ENCODE data around the gene ENOX1.

The ENOX1 gene

GRCh38 chr13:43389573-43389972 lies 397.2 kb downstream of the ENOX1 start:
- DNase-seq (ENCODE audit: low read depth, low spot score) = no peak

- DNase-seq (ENCODE audit: low read depth, low spot score) = no peak
Observed at GRCh38 chr13:43388282-43389034, 398.3 kb downstream of the ENOX1 start.

- no peak for DNase-seq (ENCODE audit: low read depth, low spot score)
Observed at GRCh38 chr13:43387880-43388279, 398.9 kb downstream of the ENOX1 start.

GRCh38 chr13:43383498-43384165 lies 403.1 kb downstream of the ENOX1 start:
- DNase-seq (ENCODE audit: low read depth, low spot score) = no peak

- no peak for DNase-seq (ENCODE audit: low read depth, low spot score)
Observed at GRCh38 chr13:43379738-43380137, 407.0 kb downstream of the ENOX1 start.

- no peak for DNase-seq (ENCODE audit: low read depth, low spot score)
Observed at GRCh38 chr13:43377973-43378372, 408.8 kb downstream of the ENOX1 start.

- DNase-seq (ENCODE audit: low read depth, low spot score) = no peak
Observed at GRCh38 chr13:43377149-43377548, 409.6 kb downstream of the ENOX1 start.

- no peak for DNase-seq (ENCODE audit: low read depth, low spot score)
Observed at GRCh38 chr13:43376596-43376995, 410.2 kb downstream of the ENOX1 start.

- DNase-seq (ENCODE audit: low read depth, low spot score) = no peak
Observed at GRCh38 chr13:43375797-43376465, 410.8 kb downstream of the ENOX1 start.

- DNase-seq (ENCODE audit: low read depth, low spot score) = no peak
Observed at GRCh38 chr13:43374621-43375020, 412.2 kb downstream of the ENOX1 start.

GRCh38 chr13:43373400-43373799 lies 413.4 kb downstream of the ENOX1 start:
- DNase-seq (ENCODE audit: low read depth, low spot score) = no peak

GRCh38 chr13:43370842-43371241 lies 415.9 kb downstream of the ENOX1 start:
- no peak for DNase-seq (ENCODE audit: low read depth, low spot score)

GRCh38 chr13:43369319-43369718 lies 417.5 kb downstream of the ENOX1 start:
- no peak for DNase-seq (ENCODE audit: low read depth, low spot score)

GRCh38 chr13:43368003-43368402 lies 418.8 kb downstream of the ENOX1 start:
- no peak for DNase-seq (ENCODE audit: low read depth, low spot score)

- DNase-seq (ENCODE audit: low read depth, low spot score) = no peak
Observed at GRCh38 chr13:43365039-43365344, 421.8 kb downstream of the ENOX1 start.

- no peak for DNase-seq (ENCODE audit: low read depth, low spot score)
Observed at GRCh38 chr13:43364210-43365038, 422.3 kb downstream of the ENOX1 start.

- no peak for DNase-seq (ENCODE audit: low read depth, low spot score)
Observed at GRCh38 chr13:43363156-43363953, 423.4 kb downstream of the ENOX1 start.

GRCh38 chr13:43362556-43362955 lies 424.2 kb downstream of the ENOX1 start:
- no peak for DNase-seq (ENCODE audit: low read depth, low spot score)

- no peak for DNase-seq (ENCODE audit: low read depth, low spot score)
Observed at GRCh38 chr13:43360892-43361610, 425.7 kb downstream of the ENOX1 start.

GRCh38 chr13:43360171-43360570 lies 426.6 kb downstream of the ENOX1 start:
- DNase-seq (ENCODE audit: low read depth, low spot score) = no peak

GRCh38 chr13:43359536-43359935 lies 427.2 kb downstream of the ENOX1 start:
- DNase-seq (ENCODE audit: low read depth, low spot score) = no peak

Data from activated naive CD8-positive, alpha-beta T cell treated with anti-CD3 and anti-CD28 coated beads, Interleukin-2, amount 50 U/mL, for 16 hours (primary cell).